ENCODE results near the gene VPS13C.

The VPS13C gene

DNA sequence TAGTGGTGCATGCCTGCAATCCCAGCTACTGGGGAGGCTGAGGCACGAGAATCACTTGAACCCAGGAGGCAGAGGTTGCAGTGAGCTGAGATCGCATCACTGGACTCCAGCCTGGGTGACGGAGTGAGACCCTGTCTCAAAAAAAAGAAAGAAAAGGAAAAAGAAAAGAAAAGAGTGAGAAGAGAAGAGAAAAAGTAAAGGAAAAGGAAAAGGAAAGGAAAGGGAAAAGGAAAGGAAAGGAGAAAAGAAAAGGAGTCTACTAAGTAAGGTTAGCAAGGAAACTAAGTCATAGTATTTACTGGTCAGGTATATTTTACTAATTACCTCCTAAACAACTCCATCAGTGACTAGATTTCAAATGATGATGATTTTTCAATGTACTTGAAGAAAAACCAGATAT, 198.3 kb downstream of the VPS13C start:
- TF ChIP-seq, protein P1, sequence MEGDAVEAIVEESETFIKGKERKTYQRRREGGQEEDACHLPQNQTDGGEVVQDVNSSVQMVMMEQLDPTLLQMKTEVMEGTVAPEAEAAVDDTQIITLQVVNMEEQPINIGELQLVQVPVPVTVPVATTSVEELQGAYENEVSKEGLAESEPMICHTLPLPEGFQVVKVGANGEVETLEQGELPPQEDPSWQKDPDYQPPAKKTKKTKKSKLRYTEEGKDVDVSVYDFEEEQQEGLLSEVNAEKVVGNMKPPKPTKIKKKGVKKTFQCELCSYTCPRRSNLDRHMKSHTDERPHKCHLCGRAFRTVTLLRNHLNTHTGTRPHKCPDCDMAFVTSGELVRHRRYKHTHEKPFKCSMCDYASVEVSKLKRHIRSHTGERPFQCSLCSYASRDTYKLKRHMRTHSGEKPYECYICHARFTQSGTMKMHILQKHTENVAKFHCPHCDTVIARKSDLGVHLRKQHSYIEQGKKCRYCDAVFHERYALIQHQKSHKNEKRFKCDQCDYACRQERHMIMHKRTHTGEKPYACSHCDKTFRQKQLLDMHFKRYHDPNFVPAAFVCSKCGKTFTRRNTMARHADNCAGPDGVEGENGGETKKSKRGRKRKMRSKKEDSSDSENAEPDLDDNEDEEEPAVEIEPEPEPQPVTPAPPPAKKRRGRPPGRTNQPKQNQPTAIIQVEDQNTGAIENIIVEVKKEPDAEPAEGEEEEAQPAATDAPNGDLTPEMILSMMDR (IDR thresholded peaks at IDR 0.05; ENCODE audit: low read depth, low read length) = no peak
- Histone ChIP-seq H3K36me3 (no peaks in the 10 kb centered on the region), H3K27me3 (ENCODE audit: insufficient read depth, low read depth, severe bottlenecking) (no peaks in the 10 kb centered on the region), H3K27ac (no peak overlapping the region), H3K9me3 (ENCODE audit: severe bottlenecking) (no peaks in the 10 kb centered on the region), H3K4me3 (ENCODE audit: low read depth, low read length) (no peak overlapping the region)
- no peak for DNase-seq

DNA sequence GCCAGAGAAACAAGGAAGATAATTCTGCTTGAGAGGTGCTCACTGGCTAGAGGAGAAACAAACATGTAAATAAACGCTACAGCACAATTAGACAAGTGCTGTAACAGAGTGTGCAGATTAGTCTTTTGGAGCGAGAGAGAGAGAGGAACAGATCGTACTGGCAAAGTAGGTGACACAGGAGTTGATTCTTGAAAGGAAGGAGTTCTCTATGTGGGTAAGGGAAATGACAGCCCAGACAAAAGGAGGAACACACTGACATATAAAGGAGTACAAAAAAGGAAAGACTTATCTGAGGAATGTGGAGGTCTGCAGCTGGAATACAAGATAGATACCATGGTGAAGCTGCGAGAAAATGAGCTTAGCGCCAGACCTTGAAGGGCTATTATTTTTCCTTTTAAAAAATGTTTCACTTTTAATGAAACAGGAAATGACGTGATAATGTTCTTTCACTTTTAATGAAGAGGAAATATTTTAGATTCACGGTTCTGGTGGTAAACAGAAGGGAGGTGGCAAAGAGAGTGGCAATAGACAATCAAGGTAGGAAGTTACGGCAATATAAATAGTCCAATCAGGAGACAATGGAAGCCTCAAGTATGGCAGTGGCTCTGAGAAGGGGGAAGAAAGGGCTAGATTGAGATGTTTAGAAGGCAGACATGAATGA, 202.9 kb downstream of the VPS13C start:
- Histone ChIP-seq H3K27ac (no peak overlapping the region), H3K4me3 (ENCODE audit: low read depth, low read length) (no peak overlapping the region), H3K27me3 (ENCODE audit: insufficient read depth, low read depth, severe bottlenecking) (no peaks in the 10 kb centered on the region), H3K9me3 (ENCODE audit: severe bottlenecking) (no peaks in the 10 kb centered on the region), H3K36me3 (no peaks in the 10 kb centered on the region)
- DNase-seq = no peak
- TF ChIP-seq, protein P1 (IDR thresholded peaks at IDR 0.05; ENCODE audit: low read depth, low read length) = no peak

DNA sequence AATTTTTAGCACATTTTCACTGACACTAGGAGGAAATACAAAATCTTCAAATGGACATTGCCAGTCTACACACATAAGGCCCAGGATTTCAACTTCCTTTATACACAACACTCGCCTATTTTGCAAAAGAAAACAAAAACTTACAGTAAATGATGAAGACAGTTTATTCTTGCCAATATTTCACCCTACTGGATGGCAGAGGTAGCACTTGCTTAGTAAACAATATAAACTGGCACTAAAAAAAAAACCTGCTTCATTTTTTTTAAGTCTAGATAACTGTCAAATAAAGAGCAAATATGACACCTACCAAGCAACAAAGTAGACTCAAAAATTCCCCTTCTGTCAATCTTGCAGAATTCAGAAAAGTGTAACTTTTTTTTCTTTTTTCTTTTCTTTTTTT, 204.0 kb downstream of the VPS13C start:
- H3K36me3 ChIP-seq = no peaks in the 10 kb centered on the region
- TF ChIP-seq, protein P1 (IDR thresholded peaks at IDR 0.05; ENCODE audit: low read depth, low read length) = no peak
- no peak overlapping the region for H3K27ac ChIP-seq
- H3K27me3 ChIP-seq (ENCODE audit: insufficient read depth, low read depth, severe bottlenecking) = no peaks in the 10 kb centered on the region
- no peak overlapping the region for H3K4me3 ChIP-seq (ENCODE audit: low read depth, low read length)
- H3K9me3 ChIP-seq (ENCODE audit: severe bottlenecking) = no peaks in the 10 kb centered on the region
- DNase-seq = no peak

DNA sequence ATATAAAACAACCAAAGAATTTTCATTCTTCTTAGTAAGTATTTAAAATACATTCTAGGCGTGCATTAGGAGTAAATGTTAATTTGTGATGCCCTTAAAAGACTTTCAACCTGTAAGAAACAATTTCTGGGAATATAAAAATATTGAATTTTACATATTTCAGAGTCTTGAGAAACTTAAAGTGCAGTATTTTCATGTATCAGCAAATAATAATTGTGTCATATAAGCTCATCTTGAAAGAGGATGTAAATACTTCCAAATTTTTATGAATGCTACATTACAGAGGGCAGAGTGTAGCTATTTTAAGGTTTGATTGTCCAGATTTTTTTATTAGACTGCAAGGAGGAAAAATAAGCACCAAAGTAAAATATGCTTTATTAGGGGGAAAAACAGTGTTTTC, 207.1 kb downstream of the VPS13C start:
- H3K9me3 ChIP-seq (ENCODE audit: severe bottlenecking) = no peaks in the 10 kb centered on the region
- no peak overlapping the region for H3K27ac ChIP-seq
- no peaks in the 10 kb centered on the region for H3K27me3 ChIP-seq (ENCODE audit: insufficient read depth, low read depth, severe bottlenecking)
- DNase-seq = no peak
- H3K36me3 ChIP-seq = no peaks in the 10 kb centered on the region
- TF ChIP-seq, protein P1 (IDR thresholded peaks at IDR 0.05; ENCODE audit: low read depth, low read length) = no peak
- H3K4me3 ChIP-seq (ENCODE audit: low read depth, low read length) = no peak overlapping the region

DNA sequence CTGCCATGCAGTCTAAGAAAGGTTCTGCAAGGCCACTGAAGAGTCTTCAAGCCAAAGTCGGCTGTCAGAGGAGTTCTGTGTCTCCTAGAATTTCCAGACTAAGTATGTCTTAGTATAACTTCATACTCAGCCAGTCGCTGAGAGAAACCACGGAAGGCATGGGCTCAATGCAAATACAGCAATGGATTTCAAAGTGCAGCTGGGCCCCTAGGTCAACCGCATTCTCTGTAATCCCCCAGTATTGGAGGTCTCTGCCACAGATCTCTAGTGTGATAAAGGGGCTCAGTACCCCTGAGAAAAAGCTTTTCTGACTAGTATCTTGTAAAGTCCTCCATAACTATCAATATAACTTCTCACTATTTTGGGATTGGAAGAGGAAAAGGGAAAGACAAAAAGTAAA, 208.3 kb downstream of the VPS13C start:
- Histone ChIP-seq H3K4me3 (ENCODE audit: low read depth, low read length) (no peak overlapping the region), H3K27ac (no peak overlapping the region), H3K9me3 (ENCODE audit: severe bottlenecking) (no peaks in the 10 kb centered on the region), H3K27me3 (ENCODE audit: insufficient read depth, low read depth, severe bottlenecking) (no peaks in the 10 kb centered on the region), H3K36me3 (no peaks in the 10 kb centered on the region)
- TF ChIP-seq, protein P1 (IDR thresholded peaks at IDR 0.05; ENCODE audit: low read depth, low read length) = no peak
- DNase-seq = no peak

DNA sequence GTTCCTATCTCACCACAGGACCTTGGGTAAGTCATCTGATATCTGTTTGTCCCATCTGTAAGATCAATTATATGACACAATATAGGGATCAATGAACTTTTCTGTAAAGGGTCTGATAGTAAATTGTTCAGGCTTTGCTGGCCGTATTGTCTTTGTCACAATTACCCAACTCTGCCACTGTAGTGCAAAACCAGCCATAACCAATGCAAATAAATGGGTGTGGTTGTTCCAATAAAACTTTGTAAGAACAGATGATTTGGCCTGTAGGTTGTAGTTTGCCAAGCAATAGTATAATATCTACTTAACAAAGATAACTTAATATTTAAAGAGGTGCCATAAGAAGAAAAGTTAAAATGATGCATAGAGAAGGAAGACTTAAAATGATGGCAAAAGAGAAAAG, 210.8 kb downstream of the VPS13C start:
- DNase-seq = no peak
- no peaks in the 10 kb centered on the region for H3K9me3 ChIP-seq (ENCODE audit: severe bottlenecking)
- H3K4me3 ChIP-seq (ENCODE audit: low read depth, low read length) = no peak overlapping the region
- TF ChIP-seq, protein P1 (IDR thresholded peaks at IDR 0.05; ENCODE audit: low read depth, low read length) = no peak
- no peak overlapping the region for H3K27ac ChIP-seq
- H3K36me3 ChIP-seq = no peaks in the 10 kb centered on the region
- no peaks in the 10 kb centered on the region for H3K27me3 ChIP-seq (ENCODE audit: insufficient read depth, low read depth, severe bottlenecking)

Measured in WERI-Rb-1 (cell line).